ENCODE data around the gene NCLN.

GRCh38 chr19:3239367-3239766 is 53.6 kb downstream of the NCLN start:
- TF ChIP-seq, protein P1, sequence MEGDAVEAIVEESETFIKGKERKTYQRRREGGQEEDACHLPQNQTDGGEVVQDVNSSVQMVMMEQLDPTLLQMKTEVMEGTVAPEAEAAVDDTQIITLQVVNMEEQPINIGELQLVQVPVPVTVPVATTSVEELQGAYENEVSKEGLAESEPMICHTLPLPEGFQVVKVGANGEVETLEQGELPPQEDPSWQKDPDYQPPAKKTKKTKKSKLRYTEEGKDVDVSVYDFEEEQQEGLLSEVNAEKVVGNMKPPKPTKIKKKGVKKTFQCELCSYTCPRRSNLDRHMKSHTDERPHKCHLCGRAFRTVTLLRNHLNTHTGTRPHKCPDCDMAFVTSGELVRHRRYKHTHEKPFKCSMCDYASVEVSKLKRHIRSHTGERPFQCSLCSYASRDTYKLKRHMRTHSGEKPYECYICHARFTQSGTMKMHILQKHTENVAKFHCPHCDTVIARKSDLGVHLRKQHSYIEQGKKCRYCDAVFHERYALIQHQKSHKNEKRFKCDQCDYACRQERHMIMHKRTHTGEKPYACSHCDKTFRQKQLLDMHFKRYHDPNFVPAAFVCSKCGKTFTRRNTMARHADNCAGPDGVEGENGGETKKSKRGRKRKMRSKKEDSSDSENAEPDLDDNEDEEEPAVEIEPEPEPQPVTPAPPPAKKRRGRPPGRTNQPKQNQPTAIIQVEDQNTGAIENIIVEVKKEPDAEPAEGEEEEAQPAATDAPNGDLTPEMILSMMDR (IDR thresholded peaks at IDR 0.05) = no peak
- TF ChIP-seq POLR2A (IDR thresholded peaks at IDR 0.05) = no peak
